Right hindlimb (tissue), 1 donor: Measurements from ENCODE around the gene IPCEF1.
"Not testable (repeated sequence)": the region's sequence is repeated elsewhere in the genome, so short reads cannot be mapped to it uniquely, and the experiment has no call there.

ENCODE experiments used
- DNase-seq: peaks from one replicate; pipeline ENCODE4 v3.0.0-alpha.2; 2018

The IPCEF1 gene

GRCh38 chr6:154243793-154244750 lies 112.5 kb downstream of the IPCEF1 start:
- DNase-seq = no peak

- DNase-seq = no peak
These were observed 113.8 kb downstream of the IPCEF1 start for GRCh38 chr6:154242617-154243357.

- no peak for DNase-seq
These were observed 115.0 kb downstream of the IPCEF1 start for GRCh38 chr6:154241581-154241980.

GRCh38 chr6:154241061-154241460 lies 115.5 kb downstream of the IPCEF1 start:
- DNase-seq = not testable (repeated sequence)

- DNase-seq = no peak
These were observed 117.2 kb downstream of the IPCEF1 start for GRCh38 chr6:154239392-154239791.

- no peak for DNase-seq
These were observed 117.8 kb downstream of the IPCEF1 start for GRCh38 chr6:154238831-154239230.

- no peak for DNase-seq
These were observed 119.8 kb downstream of the IPCEF1 start for GRCh38 chr6:154236646-154237301.

GRCh38 chr6:154234019-154234772 lies 122.4 kb downstream of the IPCEF1 start:
- no peak for DNase-seq

- DNase-seq = no peak
These were observed 123.2 kb downstream of the IPCEF1 start for GRCh38 chr6:154233383-154233782.

- DNase-seq = no peak
These were observed 124.3 kb downstream of the IPCEF1 start for GRCh38 chr6:154232013-154232910.

- no peak for DNase-seq
These were observed 125.5 kb downstream of the IPCEF1 start for GRCh38 chr6:154230910-154231595.

GRCh38 chr6:154230393-154230792 lies 126.2 kb downstream of the IPCEF1 start:
- DNase-seq = no peak

GRCh38 chr6:154229786-154230185 lies 126.8 kb downstream of the IPCEF1 start:
- no peak for DNase-seq

- DNase-seq = no peak
These were observed 128.1 kb downstream of the IPCEF1 start for GRCh38 chr6:154228521-154228905.

- DNase-seq = no peak
These were observed 128.6 kb downstream of the IPCEF1 start for GRCh38 chr6:154227862-154228520.

GRCh38 chr6:154226461-154226860 lies 130.1 kb downstream of the IPCEF1 start:
- no peak for DNase-seq

GRCh38 chr6:154223296-154223695 lies 133.3 kb downstream of the IPCEF1 start:
- DNase-seq = no peak

GRCh38 chr6:154222716-154223115 lies 133.9 kb downstream of the IPCEF1 start:
- no peak for DNase-seq

GRCh38 chr6:154219250-154219649 lies 137.4 kb downstream of the IPCEF1 start:
- no peak for DNase-seq

- no peak for DNase-seq
These were observed 137.8 kb downstream of the IPCEF1 start for GRCh38 chr6:154218787-154219186.
